ENCODE measurements around the gene SDR9C7. TPM values are rescaled to one million over a fixed set of nuclear protein-coding genes. Genes with fewer than 3 reads are reported as not detected.

Gene SDR9C7
- total RNA-seq, 4 donors from 2014 or later, result not detected

- no peaks in the 10 kb centered on the region for H3K4me1 ChIP-seq
- no peak for TF ChIP-seq POLR2A (IDR thresholded peaks at IDR 0.05)
- TF ChIP-seq CTCF (IDR thresholded peaks at IDR 0.05), result no peak
- no peak overlapping the region for H3K4me3 ChIP-seq
- no peaks in the 10 kb centered on the region for H3K27me3 ChIP-seq
- no peaks in the 10 kb centered on the region for H3K9me3 ChIP-seq
- H3K27ac ChIP-seq, result no peak overlapping the region
- no peak for DNase-seq
- H3K36me3 ChIP-seq, result no peaks in the 10 kb centered on the region
These were observed 59.4 kb downstream of the SDR9C7 start for GRCh38 chr12:56874821-56875220.

GRCh38 chr12:56873382-56873781 is 60.8 kb downstream of the SDR9C7 start:
- Histone ChIP-seq H3K4me1 (no peaks in the 10 kb centered on the region), H3K4me3 (no peak overlapping the region), H3K36me3 (no peaks in the 10 kb centered on the region), H3K27me3 (no peaks in the 10 kb centered on the region), H3K9me3 (no peaks in the 10 kb centered on the region), H3K27ac (no peak overlapping the region)
- no peak for DNase-seq
- TF ChIP-seq POLR2A (IDR thresholded peaks at IDR 0.05), result no peak
- TF ChIP-seq CTCF (IDR thresholded peaks at IDR 0.05), result no peak

Other genes starting within 250 kb of the SDR9C7 start
- 10 to 100 TPM; 50.6 to 95.7 (median 67.3) TPM for gene PTGES3, start 246.1 kb downstream of the SDR9C7 start, total RNA-seq
- 100 to 1,000 TPM; 313 to 793 (median 416) TPM for gene NACA, start 209.1 kb downstream of the SDR9C7 start, total RNA-seq
- gene PRIM1, start 182.1 kb downstream of the SDR9C7 start, total RNA-seq, result 10 to 100 TPM in 1 of 4 donors, 1 to 10 TPM in 3; 3.4 to 38.0 (median 5.7) TPM
- 1 to 10 TPM in 1 of 4 donors, not detected in 3; 2.5 TPM for gene HSD17B6, start 171.1 kb downstream of the SDR9C7 start, total RNA-seq
- 1 to 10 TPM in 2 of 4 donors, not detected in 2; 1.1 to 1.2 TPM for gene RDH16, start 23.2 kb upstream of the SDR9C7 start, total RNA-seq
- 1 to 10 TPM; 3.2 to 9.1 (median 5.5) TPM for gene ZBTB39, start 72.1 kb upstream of the SDR9C7 start, total RNA-seq
- 10 to 100 TPM in 1 of 4 donors, 1 to 10 TPM in 2, not detected in 1; 9.6 to 13.8 (median 9.9) TPM for gene TAC3, start 82.1 kb upstream of the SDR9C7 start, total RNA-seq
- gene MYO1A, start 115.7 kb upstream of the SDR9C7 start, total RNA-seq, result 1,000 to 10,000 TPM in 1 of 4 donors, 100 to 1,000 TPM in 2, 10 to 100 TPM in 1; 94.1 to 1,001 (median 802) TPM
- 10 to 100 TPM in 1 of 4 donors, 1 to 10 TPM in 3; 4.6 to 11.6 (median 5.7) TPM for gene NEMP1, start 144.4 kb upstream of the SDR9C7 start, total RNA-seq
- gene NAB2, start 154.7 kb upstream of the SDR9C7 start, total RNA-seq, result 10 to 100 TPM in 2 of 4 donors, 1 to 10 TPM in 2; 7.4 to 17.0 (median 10.3) TPM
- gene STAT6, start 177.0 kb upstream of the SDR9C7 start, total RNA-seq, result 100 to 1,000 TPM; 278 to 416 (median 382) TPM
- gene LRP1, start 194.1 kb upstream of the SDR9C7 start, total RNA-seq, result 100 to 1,000 TPM; 128 to 312 (median 207) TPM
- gene LRP1-AS, start 213.2 kb upstream of the SDR9C7 start, total RNA-seq, result not detected

Measured in Peyer's patch (tissue), 4 donors.